ENCODE measurements around the gene ERC2.

DNA sequence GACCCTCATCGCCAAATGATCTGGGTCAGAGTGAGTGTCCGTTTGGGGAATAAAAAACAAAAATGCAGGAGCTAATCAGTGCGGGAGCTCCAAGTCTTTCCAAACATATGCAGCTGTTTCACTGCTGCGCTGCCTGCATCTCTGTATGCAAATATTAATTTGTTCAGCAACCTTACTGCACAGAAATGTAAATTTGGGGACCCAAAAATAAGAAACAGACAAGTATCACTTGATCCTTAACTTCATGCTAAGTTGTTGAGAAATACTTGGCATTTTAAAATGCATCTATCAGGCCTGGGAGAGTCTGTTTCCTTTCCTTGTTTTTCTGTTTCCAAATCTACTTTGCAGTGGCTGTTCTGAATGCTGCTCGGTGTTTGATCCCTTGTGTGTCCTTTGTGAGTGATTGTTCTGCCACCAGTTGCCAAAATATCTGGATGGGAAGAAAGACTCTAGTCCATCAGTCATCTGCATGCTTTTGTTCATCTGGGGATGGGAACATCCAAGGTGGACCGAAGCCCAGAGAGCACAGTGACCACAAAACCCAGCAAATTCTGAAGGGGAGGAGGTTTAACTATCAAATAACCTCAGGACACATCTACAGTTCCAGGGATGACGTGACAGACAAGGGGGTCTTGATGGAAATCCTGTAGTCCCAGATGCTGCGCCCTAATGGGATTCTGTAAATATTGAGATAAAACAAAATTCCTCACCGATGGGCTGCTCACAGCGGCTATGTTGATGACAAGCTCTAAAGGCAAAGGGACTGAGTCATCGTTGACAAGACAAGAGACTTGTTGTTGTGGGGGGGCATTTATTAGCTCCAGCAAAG, 781.6 kb downstream of the ERC2 start:
- TF ChIP-seq, protein P1, sequence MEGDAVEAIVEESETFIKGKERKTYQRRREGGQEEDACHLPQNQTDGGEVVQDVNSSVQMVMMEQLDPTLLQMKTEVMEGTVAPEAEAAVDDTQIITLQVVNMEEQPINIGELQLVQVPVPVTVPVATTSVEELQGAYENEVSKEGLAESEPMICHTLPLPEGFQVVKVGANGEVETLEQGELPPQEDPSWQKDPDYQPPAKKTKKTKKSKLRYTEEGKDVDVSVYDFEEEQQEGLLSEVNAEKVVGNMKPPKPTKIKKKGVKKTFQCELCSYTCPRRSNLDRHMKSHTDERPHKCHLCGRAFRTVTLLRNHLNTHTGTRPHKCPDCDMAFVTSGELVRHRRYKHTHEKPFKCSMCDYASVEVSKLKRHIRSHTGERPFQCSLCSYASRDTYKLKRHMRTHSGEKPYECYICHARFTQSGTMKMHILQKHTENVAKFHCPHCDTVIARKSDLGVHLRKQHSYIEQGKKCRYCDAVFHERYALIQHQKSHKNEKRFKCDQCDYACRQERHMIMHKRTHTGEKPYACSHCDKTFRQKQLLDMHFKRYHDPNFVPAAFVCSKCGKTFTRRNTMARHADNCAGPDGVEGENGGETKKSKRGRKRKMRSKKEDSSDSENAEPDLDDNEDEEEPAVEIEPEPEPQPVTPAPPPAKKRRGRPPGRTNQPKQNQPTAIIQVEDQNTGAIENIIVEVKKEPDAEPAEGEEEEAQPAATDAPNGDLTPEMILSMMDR (IDR thresholded peaks at IDR 0.05; ENCODE audit: insufficient read depth, low read length, poor library complexity, severe bottlenecking) = no peak
- TF ChIP-seq EZH2phosphoT487 (conservative IDR thresholded peaks at IDR 0.05; ENCODE audit: low read length) = no peak

Data from SU-DHL-6 (cell line).